Fibroblast of villous mesenchyme (primary cell): ENCODE measurements around the gene PROX1. TPM values are rescaled to one million over a fixed set of nuclear protein-coding genes. Genes with fewer than 3 reads are reported as not detected.

Experiments
- DNase-seq: peaks from one replicate; pipeline ENCODE4 v3.0.0-alpha.2; 2010; ENCODE audit warnings: low read depth
- H3K4me3 ChIP-seq: 2 replicates; pipeline ENCODE4 v1.5.1; 2011; ENCODE audit warnings: low read depth, mild to moderate bottlenecking, low read length
- CTCF ChIP-seq: IDR thresholded peaks from 2 replicates; pipeline ENCODE4 v1.5.1; 2012; ENCODE audit warnings: low read depth, mild to moderate bottlenecking, low read length; ENCODE audit not compliant: insufficient read depth
- total RNA-seq: library from RNA; depleted of rRNA; stranded (reverse); fragments of >200 nt; gene quantifications from 2 replicates; pipeline ENCODE4 v1.2.3, GENCODE V29; 2012

PROX1 gene
- total RNA-seq, 1 donor = under 0.01 TPM

DNA sequence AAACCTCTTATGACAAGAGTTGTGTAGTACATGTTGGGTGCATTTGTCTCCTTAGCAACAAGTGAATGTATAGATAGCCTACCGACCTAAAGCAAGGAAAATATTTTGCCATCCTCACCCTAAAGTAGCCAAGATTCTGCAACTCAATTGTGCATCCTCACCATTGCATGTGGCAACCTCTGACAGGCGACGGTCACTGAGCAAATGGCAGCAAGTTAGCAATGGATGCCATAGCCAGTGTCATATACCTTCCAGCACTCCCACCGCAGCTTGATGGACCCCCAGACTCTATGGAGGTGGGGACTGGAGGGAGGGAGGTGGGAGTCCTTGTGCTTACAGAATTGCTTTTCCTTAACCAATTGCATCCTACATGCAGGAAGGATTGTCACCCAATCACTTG is 17.0 kb downstream of the PROX1 start:
- no peak for TF ChIP-seq CTCF
- no peak overlapping the region for H3K4me3 ChIP-seq
- no peak for DNase-seq

DNA sequence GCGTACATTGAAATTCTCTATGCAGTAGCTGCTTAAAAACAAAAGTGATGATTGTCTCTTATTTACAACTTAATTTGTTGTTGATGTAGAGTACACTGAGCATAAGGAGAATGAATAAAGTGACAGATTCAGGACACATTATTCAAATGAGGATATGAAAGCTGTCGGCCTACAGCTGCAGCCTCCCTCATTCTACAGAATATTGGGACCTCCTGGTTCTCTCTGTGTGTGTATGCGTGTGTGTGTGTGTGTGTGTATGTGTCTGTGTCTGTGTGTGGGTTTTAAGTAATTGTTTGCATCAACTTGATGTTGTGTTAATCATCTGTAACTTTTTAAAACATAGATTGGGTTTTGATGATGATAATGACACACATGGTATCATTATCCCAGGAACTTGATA is 17.9 kb downstream of the PROX1 start:
- DNase-seq = no peak
- no peak for TF ChIP-seq CTCF

GRCh38 chr1:214006845-214007244 is 19.1 kb downstream of the PROX1 start:
- no peak for TF ChIP-seq CTCF
- no peak overlapping the region for H3K4me3 ChIP-seq
- DNase-seq = no peak

More for the DNA sequence above, 17.9 kb downstream of the PROX1 start:
- no peak overlapping the region for H3K4me3 ChIP-seq

DNA sequence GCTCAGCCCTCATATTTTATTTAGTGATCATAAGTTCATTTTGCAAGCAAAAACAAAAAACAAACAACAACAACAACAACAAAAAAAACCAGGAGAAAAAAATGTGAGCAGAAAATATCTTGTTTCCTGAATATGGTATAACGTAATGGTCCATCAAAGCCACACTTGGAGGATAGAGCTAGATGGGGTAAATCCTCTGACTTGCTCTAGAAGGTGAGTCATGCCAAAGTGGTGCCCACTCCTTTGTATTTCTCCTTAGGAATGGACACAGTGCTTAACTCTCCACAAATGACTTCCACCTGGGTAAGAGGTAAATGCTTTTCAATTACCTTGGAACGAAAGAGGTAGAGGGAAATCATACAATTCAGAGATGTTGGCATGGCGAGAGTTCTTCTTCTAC is 20.6 kb downstream of the PROX1 start:
- no peak for TF ChIP-seq CTCF
- no peak overlapping the region for H3K4me3 ChIP-seq
- DNase-seq = no peak

DNA sequence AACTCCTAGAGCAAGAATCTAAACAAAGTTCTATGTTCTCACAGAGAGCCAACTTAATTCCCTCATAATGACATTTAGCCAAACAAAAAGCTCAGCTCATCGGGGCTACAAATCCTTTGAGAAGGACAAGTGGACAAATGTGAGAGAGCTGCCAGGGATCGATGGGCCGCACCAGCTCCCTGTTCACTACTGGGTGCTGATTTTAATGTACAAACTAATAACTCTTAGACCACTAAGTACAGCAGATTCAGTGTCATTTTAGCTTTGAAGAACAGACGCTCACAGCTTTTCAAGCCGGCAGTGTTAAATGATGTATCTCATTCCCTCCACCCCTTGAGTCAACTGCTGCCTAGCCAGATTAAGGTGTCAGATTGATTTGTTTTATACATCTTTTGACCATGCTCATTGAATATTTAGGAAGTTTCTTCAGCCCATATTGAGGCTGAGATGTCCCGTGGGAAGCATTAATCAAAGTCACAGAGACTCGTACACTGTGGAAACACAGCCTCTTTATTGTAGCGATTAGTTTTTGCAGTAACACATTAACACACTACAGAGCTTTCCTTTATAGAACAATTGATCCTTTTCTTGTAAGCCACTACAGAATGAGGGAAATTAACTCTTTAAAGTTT is 21.1 kb downstream of the PROX1 start:
- no peak overlapping the region for H3K4me3 ChIP-seq
- TF ChIP-seq CTCF = no peak
- no peak for DNase-seq

GRCh38 chr1:214009423-214010196 is 21.8 kb downstream of the PROX1 start:
- no peak for TF ChIP-seq CTCF

More at GRCh38 chr1:214009423-214010196, 21.8 kb downstream of the PROX1 start:
- DNase-seq = no peak
- H3K4me3 ChIP-seq = no peak overlapping the region
